AG10803 (cell line): ENCODE data around the gene HRH3.

Experiments
- DNase-seq: peaks from one replicate; pipeline ENCODE4 v3.0.0; 2010; ENCODE audit warnings: low read depth
- H3K4me3 ChIP-seq: 2 replicates; pipeline ENCODE4 v1.5.1; 2011; ENCODE audit warnings: mild to moderate bottlenecking, low read length, control low read depth
- CTCF ChIP-seq: conservative IDR thresholded peaks from 2 replicates; pipeline ENCODE4 v1.5.1; 2011; ENCODE audit warnings: mild to moderate bottlenecking, low read length, control low read depth, inconsistent platforms

Gene HRH3

GRCh38 chr20:62215991-62216635, 4.0 kb downstream of the HRH3 start:
- H3K4me3 ChIP-seq, result no peak overlapping the region
- DNase-seq, result no peak
- no peak for TF ChIP-seq CTCF

- DNase-seq, result no peak
- H3K4me3 ChIP-seq, result no peak overlapping the region
- no peak for TF ChIP-seq CTCF
Observed at GRCh38 chr20:62215020-62215990, 4.8 kb downstream of the HRH3 start.

GRCh38 chr20:62214067-62214466, 6.0 kb downstream of the HRH3 start:
- TF ChIP-seq CTCF, result no peak
- no peak overlapping the region for H3K4me3 ChIP-seq
- no peak for DNase-seq

GRCh38 chr20:62212299-62212698, 7.8 kb downstream of the HRH3 start:
- no peak overlapping the region for H3K4me3 ChIP-seq
- DNase-seq, result no peak
- no peak for TF ChIP-seq CTCF

GRCh38 chr20:62211769-62212288, 8.2 kb downstream of the HRH3 start:
- no peak for TF ChIP-seq CTCF
- no peak for DNase-seq
- H3K4me3 ChIP-seq, result no peak overlapping the region

- TF ChIP-seq CTCF, result no peak
- DNase-seq, result no peak
- no peak overlapping the region for H3K4me3 ChIP-seq
Observed at GRCh38 chr20:62211216-62211615, 8.9 kb downstream of the HRH3 start.
